ENCODE results near the gene EPHB6.

The EPHB6 gene

GRCh38 chr7:142891490-142892082 lies 36.7 kb downstream of the EPHB6 start:
- Histone ChIP-seq H3K9ac (ENCODE audit: low read length) (no peak overlapping the region), H3K4me3 (ENCODE audit: low read depth, low read length, poor library complexity, severe bottlenecking) (no peak overlapping the region), H3K4me2 (ENCODE audit: low read length) (no peak overlapping the region), H3K4me1 (ENCODE audit: insufficient read depth, low read length, severe bottlenecking) (no peaks in the 10 kb centered on the region), H3K27me3 (ENCODE audit: insufficient read depth, low read length) (no peaks in the 10 kb centered on the region; the same call in 1 of the 2 replicates), H3K27ac (ENCODE audit: low read depth, low read length, poor library complexity, severe bottlenecking) (no peak overlapping the region), H3K9me2 (ENCODE audit: low read depth, low read length) (no peaks in the 10 kb centered on the region), H2AFZ (ENCODE audit: low read length) (no peak overlapping the region), H3K36me3 (ENCODE audit: insufficient read depth, low read length) (no peaks in the 10 kb centered on the region), H3K9me3 (ENCODE audit: low read length) (no peaks in the 10 kb centered on the region), H3K79me2 (ENCODE audit: insufficient read depth, low read length) (no peaks in the 10 kb centered on the region), H3F3A (ENCODE audit: insufficient read depth, low read length) (no peaks in the 10 kb centered on the region), H4K20me1 (ENCODE audit: insufficient read depth, low read length) (no peaks in the 10 kb centered on the region)
- TF ChIP-seq EZH2 (IDR thresholded peaks at IDR 0.05; ENCODE audit: borderline replicate concordance, low read length) (no peak), CTCF (IDR thresholded peaks at IDR 0.05; ENCODE audit: low read length) (no peak)

GRCh38 chr7:142892951-142893350 lies 38.1 kb downstream of the EPHB6 start:
- no peak overlapping the region for H3K27ac ChIP-seq (ENCODE audit: low read depth, low read length, poor library complexity, severe bottlenecking)
- H3K4me3 ChIP-seq (ENCODE audit: low read depth, low read length, poor library complexity, severe bottlenecking) = no peak overlapping the region

GRCh38 chr7:142894112-142894984 lies 39.5 kb downstream of the EPHB6 start:
- H4K20me1 ChIP-seq (ENCODE audit: insufficient read depth, low read length) = no peaks in the 10 kb centered on the region
- TF ChIP-seq EZH2 (IDR thresholded peaks at IDR 0.05; ENCODE audit: borderline replicate concordance, low read length) (no peak), CTCF (IDR thresholded peaks at IDR 0.05; ENCODE audit: low read length) (no peak)

More at GRCh38 chr7:142892951-142893350, 38.1 kb downstream of the EPHB6 start:
- no peak overlapping the region for H3K9ac ChIP-seq (ENCODE audit: low read length)
- H3K36me3 ChIP-seq (ENCODE audit: insufficient read depth, low read length) = no peaks in the 10 kb centered on the region
- H4K20me1 ChIP-seq (ENCODE audit: insufficient read depth, low read length) = no peaks in the 10 kb centered on the region
- no peaks in the 10 kb centered on the region for H3K9me2 ChIP-seq (ENCODE audit: low read depth, low read length)
- no peaks in the 10 kb centered on the region for H3K79me2 ChIP-seq (ENCODE audit: insufficient read depth, low read length)
- H3K9me3 ChIP-seq (ENCODE audit: low read length) = no peaks in the 10 kb centered on the region
- no peaks in the 10 kb centered on the region; the same call in 1 of the 2 replicates for H3K27me3 ChIP-seq (ENCODE audit: insufficient read depth, low read length)
- H2AFZ ChIP-seq (ENCODE audit: low read length) = no peak overlapping the region
- H3K4me2 ChIP-seq (ENCODE audit: low read length) = no peak overlapping the region
- H3F3A ChIP-seq (ENCODE audit: insufficient read depth, low read length) = no peaks in the 10 kb centered on the region
- TF ChIP-seq CTCF (IDR thresholded peaks at IDR 0.05; ENCODE audit: low read length) (no peak), EZH2 (IDR thresholded peaks at IDR 0.05; ENCODE audit: borderline replicate concordance, low read length) (no peak)
- no peaks in the 10 kb centered on the region for H3K4me1 ChIP-seq (ENCODE audit: insufficient read depth, low read length, severe bottlenecking)

More at GRCh38 chr7:142894112-142894984, 39.5 kb downstream of the EPHB6 start:
- Histone ChIP-seq H3K4me1 (ENCODE audit: insufficient read depth, low read length, severe bottlenecking) (no peaks in the 10 kb centered on the region), H3K27me3 (ENCODE audit: insufficient read depth, low read length) (no peaks in the 10 kb centered on the region; the same call in 1 of the 2 replicates), H3K27ac (ENCODE audit: low read depth, low read length, poor library complexity, severe bottlenecking) (no peak overlapping the region), H3K9me3 (ENCODE audit: low read length) (no peaks in the 10 kb centered on the region), H3K9ac (ENCODE audit: low read length) (no peak overlapping the region), H3K79me2 (ENCODE audit: insufficient read depth, low read length) (no peaks in the 10 kb centered on the region), H3K4me2 (ENCODE audit: low read length) (no peak overlapping the region), H2AFZ (ENCODE audit: low read length) (no peak overlapping the region), H3F3A (ENCODE audit: insufficient read depth, low read length) (no peaks in the 10 kb centered on the region), H3K36me3 (ENCODE audit: insufficient read depth, low read length) (no peaks in the 10 kb centered on the region), H3K9me2 (ENCODE audit: low read depth, low read length) (no peaks in the 10 kb centered on the region), H3K4me3 (ENCODE audit: low read depth, low read length, poor library complexity, severe bottlenecking) (no peak overlapping the region)

Measured in OCI-LY1 (cell line).